Mucosa of descending colon (tissue), 3 donors: Measurements from ENCODE around the gene NEBL. TPM values are rescaled to one million over a fixed set of nuclear protein-coding genes. Genes with fewer than 3 reads are reported as not detected.
A peak's percentile ranks its signal among the peaks of the same experiment; 100 is the strongest.

ENCODE experiments used
- ATAC-seq: fragments of 200-7000 bp; cut with Tn5 transposase; one replicate; pipeline ENCODE4 v1.9.1; 2020; ENCODE audit warnings: mild to moderate bottlenecking, moderate library complexity
- DNase-seq, 3 donors: peaks; one replicate each; pipeline ENCODE4 v3.0.0-alpha.2; 2020
- H3K36me3 ChIP-seq: fragments of 200-600 bp; one replicate; pipeline ENCODE4 v1.8.0; 2021; ENCODE audit warnings: low read depth, mild to moderate bottlenecking
- H3K4me1 ChIP-seq: fragments of 200-600 bp; one replicate; pipeline ENCODE4 v1.8.0; 2021; ENCODE audit warnings: low read depth, mild to moderate bottlenecking
- H3K4me3 ChIP-seq: fragments of 200-600 bp; one replicate; pipeline ENCODE4 v1.8.0; 2021; ENCODE audit warnings: mild to moderate bottlenecking
- H3K9me3 ChIP-seq: fragments of 200-600 bp; one replicate; pipeline ENCODE4 v1.8.0; 2021; ENCODE audit warnings: mild to moderate bottlenecking
- intact Hi-C, 2 donors: fragments of 100-400 bp; cut with DNase I in 1 of 2; cut with micrococcal nuclease in 1 of 2; formaldehyde crosslinking; loops; one replicate each; pipeline versions ENCODE4 v1.11.0 to v1.11.1; 2022; cut with DNase I, micrococcal nuclease
- total RNA-seq, 3 donors: library from RNA; stranded (reverse); fragmentation: NEBNext Ultra II Directional in 2 of 3; extraction: Animal tissue kit (Norgen Biotek cat#: 25700) in 2 of 3; gene quantifications; one replicate each; pipeline versions ENCODE4 v1.2.1 to v1.2.4, GENCODE V29; 2021 to 2023
- TF ChIP-seq, protein P1 (sequence below): fragments of 200-600 bp; IDR thresholded peaks from one replicate; pipeline ENCODE4 v1.8.0; 2022; ENCODE audit warnings: antibody characterized with exemption, mild to moderate bottlenecking
- donor health status: DM: no; HTN: no; CAD: no; lungs with moderate emphysema.
- donor health status: DM: no; HTN: no; CAD: no.
- donor health status: DM: no; HTN: yes; CAD: no.

NEBL gene
- total RNA-seq, 3 donors from 2014 or later: 5.7 to 22.0 (median 14.7) TPM

DNA sequence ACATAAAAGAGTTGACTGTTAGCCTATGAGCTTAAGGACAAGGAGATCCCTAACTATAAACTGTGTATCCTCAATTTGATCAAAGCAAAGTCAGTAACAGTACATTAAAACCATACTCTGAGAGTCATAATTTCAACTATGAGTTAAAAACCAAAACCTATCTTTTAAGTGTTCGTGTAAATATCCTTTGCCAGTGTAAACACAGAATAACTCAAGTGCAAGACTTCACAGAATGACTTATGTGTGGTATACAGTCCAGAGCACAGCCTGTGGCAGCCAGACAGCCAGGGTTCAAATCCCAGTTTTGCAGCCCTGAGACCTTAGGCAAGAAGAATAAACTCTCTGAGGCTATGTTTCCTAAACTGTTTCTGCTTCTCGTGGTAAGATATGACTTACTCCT lies 30.3 kb upstream of the NEBL start:
- TF ChIP-seq, protein P1, sequence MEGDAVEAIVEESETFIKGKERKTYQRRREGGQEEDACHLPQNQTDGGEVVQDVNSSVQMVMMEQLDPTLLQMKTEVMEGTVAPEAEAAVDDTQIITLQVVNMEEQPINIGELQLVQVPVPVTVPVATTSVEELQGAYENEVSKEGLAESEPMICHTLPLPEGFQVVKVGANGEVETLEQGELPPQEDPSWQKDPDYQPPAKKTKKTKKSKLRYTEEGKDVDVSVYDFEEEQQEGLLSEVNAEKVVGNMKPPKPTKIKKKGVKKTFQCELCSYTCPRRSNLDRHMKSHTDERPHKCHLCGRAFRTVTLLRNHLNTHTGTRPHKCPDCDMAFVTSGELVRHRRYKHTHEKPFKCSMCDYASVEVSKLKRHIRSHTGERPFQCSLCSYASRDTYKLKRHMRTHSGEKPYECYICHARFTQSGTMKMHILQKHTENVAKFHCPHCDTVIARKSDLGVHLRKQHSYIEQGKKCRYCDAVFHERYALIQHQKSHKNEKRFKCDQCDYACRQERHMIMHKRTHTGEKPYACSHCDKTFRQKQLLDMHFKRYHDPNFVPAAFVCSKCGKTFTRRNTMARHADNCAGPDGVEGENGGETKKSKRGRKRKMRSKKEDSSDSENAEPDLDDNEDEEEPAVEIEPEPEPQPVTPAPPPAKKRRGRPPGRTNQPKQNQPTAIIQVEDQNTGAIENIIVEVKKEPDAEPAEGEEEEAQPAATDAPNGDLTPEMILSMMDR: no peak
- no peak for ATAC-seq
- intact Hi-C loops: no loop called here

GRCh38 chr10:20922451-20922850 lies 25.3 kb upstream of the NEBL start:
- no peak overlapping the region for H3K4me3 ChIP-seq
- DNase-seq: no peak
- no peaks in the 10 kb centered on the region for H3K9me3 ChIP-seq
- no peaks in the 10 kb centered on the region for H3K36me3 ChIP-seq
- no peaks in the 10 kb centered on the region for H3K4me1 ChIP-seq
- ATAC-seq: no peak
- intact Hi-C loops: no loop called here
- TF ChIP-seq, protein P1: no peak

More for the DNA sequence above, 30.3 kb upstream of the NEBL start:
- Histone ChIP-seq H3K36me3 (no peaks in the 10 kb centered on the region), H3K4me1 (no peaks in the 10 kb centered on the region), H3K4me3 (no peak overlapping the region), H3K9me3 (no peaks in the 10 kb centered on the region)
- no peak for DNase-seq

DNA sequence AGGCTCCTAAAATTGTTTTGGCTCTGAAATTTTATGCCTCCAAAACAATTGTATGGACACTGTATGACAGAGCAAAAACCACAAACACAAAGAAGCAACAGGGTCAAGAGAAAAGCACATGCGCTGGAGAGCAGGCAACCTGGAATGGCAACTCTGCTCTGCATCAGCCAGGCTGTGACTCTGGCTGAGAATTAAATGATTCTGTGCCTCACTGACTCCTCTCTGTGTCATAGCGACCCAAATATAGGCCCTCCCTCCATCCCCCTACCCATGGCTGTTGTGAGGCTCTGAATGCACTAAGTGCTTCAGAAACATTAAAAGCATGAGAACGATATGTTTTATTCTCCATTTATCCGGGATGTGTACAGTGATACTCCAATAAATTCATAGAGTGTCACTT lies 24.9 kb upstream of the NEBL start:
- no peaks in the 10 kb centered on the region for H3K36me3 ChIP-seq
- DNase-seq: no peak
- no peak overlapping the region for H3K4me3 ChIP-seq
- no peaks in the 10 kb centered on the region for H3K4me1 ChIP-seq
- no peak for ATAC-seq
- no peaks in the 10 kb centered on the region for H3K9me3 ChIP-seq
- intact Hi-C loops: no loop called here
- TF ChIP-seq, protein P1: no peak

GRCh38 chr10:20920061-20920460 lies 22.9 kb upstream of the NEBL start:
- TF ChIP-seq, protein P1: no peak
- intact Hi-C loops: no loop called here
- H3K36me3 ChIP-seq: no peaks in the 10 kb centered on the region
- no peak for DNase-seq
- H3K4me1 ChIP-seq: no peaks in the 10 kb centered on the region
- H3K9me3 ChIP-seq: no peaks in the 10 kb centered on the region
- no peak overlapping the region for H3K4me3 ChIP-seq
- no peak for ATAC-seq

GRCh38 chr10:20919481-20919880 lies 22.4 kb upstream of the NEBL start:
- Histone ChIP-seq H3K4me3 (no peak overlapping the region), H3K9me3 (no peaks in the 10 kb centered on the region), H3K36me3 (no peaks in the 10 kb centered on the region), H3K4me1 (no peaks in the 10 kb centered on the region)
- TF ChIP-seq, protein P1: no peak
- intact Hi-C loops: no loop called here
- DNase-seq (no peak), ATAC-seq (no peak)

DNA sequence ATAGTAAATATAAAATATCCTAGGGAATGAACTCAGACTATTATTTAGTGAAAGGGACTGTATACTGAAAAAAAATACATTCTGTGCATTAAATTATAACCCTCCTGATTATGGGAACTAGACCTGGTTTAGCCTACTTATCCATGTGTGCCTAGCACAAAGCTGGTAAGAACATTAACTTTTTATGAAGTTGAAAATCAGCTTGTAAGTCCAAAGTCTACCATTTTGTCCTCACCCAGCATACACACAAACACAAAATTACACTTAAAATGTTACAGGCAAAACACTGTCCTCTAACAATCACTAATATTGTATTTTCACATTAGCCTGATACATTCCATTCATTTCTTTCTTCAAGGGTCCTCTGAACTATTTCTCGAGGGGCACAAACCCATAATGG lies 19.9 kb upstream of the NEBL start:
- intact Hi-C loops: no loop called here
- no peak overlapping the region for H3K4me3 ChIP-seq
- ATAC-seq: peak; percentile 27
- H3K9me3 ChIP-seq: no peaks in the 10 kb centered on the region
- TF ChIP-seq, protein P1: no peak
- no peak for DNase-seq
- H3K4me1 ChIP-seq: no peaks in the 10 kb centered on the region
- no peaks in the 10 kb centered on the region for H3K36me3 ChIP-seq
